GM19099 (cell line): ENCODE results near the gene FAU.

Experiments
- POLR2A ChIP-seq: IDR thresholded peaks from 3 replicates; pipeline ENCODE4 v1.6.1; 2011; ENCODE audit warnings: low read depth; ENCODE audit not compliant: insufficient read length; ENCODE audit errors: extremely low read depth

FAU gene

DNA sequence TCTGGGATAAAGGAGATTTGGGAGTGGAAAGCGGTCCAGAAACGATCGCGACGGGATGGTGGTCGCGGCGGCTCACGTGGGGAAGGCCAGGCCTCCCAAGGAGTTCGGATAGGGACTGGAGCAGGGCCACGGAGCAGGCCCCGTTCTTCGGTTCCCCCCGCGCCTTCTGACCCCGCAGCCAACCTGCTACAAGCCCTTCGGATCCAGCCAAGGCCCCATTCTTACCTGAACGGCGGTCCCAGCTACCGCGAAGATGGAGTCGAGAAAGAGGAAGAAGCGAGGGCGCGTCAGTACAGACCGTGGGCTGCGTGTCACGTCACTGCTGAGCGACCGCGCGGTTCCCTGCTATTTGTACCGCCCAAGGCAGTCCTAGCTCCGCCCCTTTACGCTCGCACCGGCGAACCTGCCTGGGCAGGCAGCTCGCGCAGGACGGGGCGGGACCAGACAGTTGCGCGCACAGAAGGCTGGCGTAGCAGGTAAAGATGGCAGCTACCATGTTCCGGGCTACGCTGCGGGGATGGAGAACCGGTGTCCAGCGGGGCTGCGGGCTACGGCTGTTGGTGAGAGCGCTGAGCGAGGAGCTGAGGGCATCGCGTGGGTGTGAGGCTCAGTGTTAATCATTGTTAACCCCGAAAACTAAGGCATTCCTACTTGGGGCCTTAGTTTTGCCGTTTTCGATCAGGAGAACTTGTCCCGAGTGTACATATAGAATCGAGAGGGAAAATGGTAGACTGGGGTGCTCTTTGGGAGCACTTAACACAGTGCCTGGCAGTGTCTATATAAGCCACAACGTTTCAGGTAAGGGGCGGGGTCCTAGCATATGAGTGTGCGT is at the start of gene FAU, which contains the start of gene MRPL49:
Gene FAU, minus strand, starts transcription at position 270 of the 832 bp plus-strand sequence. CDS start 321 bp downstream, outside the sequence.
Gene MRPL49, plus strand, starts transcription at position 457 of the 832 bp plus-strand sequence. Its CDS starts 26 bp downstream, at position 483.
- peak; percentile 93 for TF ChIP-seq POLR2A

DNA sequence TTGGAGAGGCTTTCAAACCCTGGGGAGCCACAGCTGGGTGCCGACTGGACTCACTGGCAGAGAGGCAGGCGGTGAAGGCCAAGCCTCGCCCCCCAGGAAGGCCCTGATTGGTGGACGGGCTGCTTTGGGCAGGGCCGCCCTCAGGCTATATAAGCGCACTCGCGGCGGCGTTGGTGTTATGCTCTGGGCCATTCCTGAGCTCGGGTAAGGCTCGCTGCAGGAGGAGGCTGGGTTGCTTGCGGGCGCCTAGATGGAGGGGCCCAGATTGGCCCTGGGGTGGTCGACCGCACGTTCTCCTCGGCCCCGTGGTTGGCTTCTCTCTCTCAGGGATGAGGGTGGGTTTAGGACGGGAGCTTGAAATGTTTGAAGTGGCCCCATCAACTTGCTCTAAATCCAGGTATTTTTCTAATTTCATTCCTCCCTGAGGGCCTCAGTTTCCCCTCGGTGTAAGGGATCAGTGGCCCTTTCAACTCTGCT is 48.2 kb upstream of the FAU start, which contains the start of gene SPDYC:
Gene SPDYC, plus strand, starts transcription at position 176 of the 477 bp plus-strand sequence. CDS start 1,125 bp downstream, outside the sequence.
- TF ChIP-seq POLR2A: no peak

DNA sequence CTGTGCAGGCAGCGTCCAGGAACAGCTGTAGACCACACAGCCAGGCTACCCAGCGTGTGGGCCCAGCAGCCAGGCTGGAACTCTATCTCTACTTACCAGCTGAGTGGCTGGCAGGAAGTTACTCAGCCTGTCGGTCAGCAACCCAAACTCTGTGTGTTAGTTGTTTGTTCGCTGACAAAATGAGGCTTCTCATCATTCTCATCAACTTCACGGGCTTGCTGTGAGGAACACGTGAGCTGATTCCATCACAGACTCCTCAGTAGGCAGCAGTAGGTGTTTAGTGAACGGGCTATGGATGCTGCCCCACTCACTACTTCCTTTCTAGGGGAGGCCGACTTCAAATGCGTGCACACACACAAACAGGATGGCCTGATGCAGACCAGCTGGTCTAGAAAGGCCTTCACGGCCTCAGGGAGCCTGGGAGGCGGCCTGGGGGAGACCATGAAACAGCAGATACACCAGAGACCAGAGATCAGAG is 47.3 kb upstream of the FAU start:
- no peak for TF ChIP-seq POLR2A

DNA sequence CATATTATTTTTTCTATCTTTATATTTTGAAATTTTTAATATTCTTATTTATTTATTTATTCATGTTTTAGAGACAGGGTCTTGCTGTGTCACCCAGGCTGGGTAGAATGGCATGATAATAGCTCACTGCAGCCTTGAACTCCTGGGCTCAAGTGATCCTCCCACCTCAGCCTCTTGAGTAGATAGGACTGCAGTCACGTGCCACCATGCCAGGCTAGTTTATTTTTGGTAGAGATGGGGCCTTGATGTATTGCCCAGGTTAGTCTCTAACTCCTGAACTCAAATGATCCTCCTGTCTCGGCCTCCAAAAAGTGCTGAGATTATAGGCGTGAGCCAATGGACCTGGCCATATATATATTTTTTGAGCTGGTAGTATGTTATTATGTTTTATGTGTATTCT is 45.7 kb upstream of the FAU start:
- no peak for TF ChIP-seq POLR2A

DNA sequence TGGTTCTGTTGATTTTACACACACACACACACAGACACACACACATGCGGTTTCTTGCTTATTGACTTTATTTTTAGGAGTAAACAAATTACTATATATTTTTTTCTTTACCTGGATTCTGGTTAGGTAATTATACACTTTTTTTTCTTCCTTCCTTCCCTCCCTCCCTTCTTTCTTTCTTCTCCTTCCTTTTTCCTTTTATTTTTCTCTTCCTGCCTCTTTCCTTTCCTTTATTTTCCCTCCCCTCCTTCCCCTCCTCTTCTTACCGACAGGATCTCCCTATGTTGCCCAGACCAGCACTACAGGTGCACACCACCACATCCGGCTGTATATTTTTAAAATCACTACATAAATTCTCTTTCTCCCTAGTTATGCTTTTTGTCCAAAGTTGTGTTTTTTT is 45.0 kb upstream of the FAU start:
- TF ChIP-seq POLR2A: no peak

- TF ChIP-seq POLR2A: no peak
Measured at GRCh38 chr11:65165410-65166317, 43.7 kb upstream of the FAU start.

- no peak for TF ChIP-seq POLR2A
Measured at GRCh38 chr11:65163684-65164083, 41.8 kb upstream of the FAU start.

GRCh38 chr11:65160643-65161042 is 38.7 kb upstream of the FAU start:
- no peak for TF ChIP-seq POLR2A

- TF ChIP-seq POLR2A: no peak
Measured at GRCh38 chr11:65159012-65159411, 37.1 kb upstream of the FAU start.

DNA sequence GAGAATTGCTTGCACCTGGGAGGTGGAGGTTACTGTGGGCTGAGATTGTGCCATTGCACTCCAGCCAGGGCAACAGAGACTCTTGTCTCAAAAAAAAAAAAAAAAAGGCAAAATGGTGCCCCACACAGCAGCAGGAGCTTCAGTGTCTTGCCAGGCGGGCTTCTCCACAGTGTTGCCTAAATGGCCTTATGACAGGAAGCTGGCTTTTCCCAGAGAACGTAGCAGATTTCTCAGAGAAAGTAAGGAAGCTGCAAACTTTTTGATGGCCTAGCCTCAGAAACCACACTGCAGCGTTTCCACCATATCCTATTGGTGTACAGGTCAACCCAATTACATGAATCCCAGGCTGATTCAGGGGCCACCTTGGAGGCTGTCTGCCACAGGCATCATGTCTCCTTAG is 35.4 kb upstream of the FAU start:
- TF ChIP-seq POLR2A: no peak

- no peak for TF ChIP-seq POLR2A
Measured at GRCh38 chr11:65156926-65157325, 35.0 kb upstream of the FAU start.

DNA sequence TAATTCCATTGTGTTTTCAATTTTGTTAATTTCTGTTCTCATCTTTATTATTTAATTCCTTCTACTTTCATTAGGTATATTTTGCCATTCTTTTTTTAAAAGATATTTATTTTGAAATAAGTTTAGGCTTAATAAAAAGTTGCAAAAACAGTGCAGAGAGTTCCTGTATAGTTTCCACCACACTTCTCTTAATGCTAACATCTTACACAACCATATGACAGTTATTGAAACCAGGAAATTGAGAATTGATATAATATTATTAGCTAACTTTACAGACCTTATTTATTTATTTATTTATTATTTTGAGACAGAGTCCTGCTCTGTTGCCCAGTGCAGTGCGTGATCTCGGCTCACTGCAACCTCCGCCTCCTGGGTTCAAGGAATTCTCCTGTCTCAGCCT is 34.3 kb upstream of the FAU start:
- no peak for TF ChIP-seq POLR2A

DNA sequence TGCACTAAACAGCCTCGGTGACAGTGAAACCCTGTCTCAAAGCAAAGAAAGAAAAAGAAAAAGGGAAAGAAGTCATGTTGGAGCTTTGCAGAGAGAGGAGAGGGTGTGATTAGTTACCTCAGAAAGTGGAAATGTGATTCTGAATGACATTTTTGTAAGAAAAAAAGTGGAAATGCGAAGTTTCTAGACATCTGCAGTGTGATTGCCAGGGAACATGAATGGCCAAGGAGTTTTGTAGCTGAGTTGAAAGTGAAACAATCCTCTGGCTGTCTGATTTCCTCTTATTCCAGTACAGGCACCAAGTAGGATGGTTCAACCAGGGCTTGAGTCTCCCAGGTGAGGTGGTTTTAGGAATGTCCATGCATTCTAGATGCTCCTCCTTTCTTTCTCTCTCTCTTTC is 30.2 kb upstream of the FAU start:
- TF ChIP-seq POLR2A: no peak

- TF ChIP-seq POLR2A: no peak
Measured at GRCh38 chr11:65151331-65151899, 29.5 kb upstream of the FAU start.
